Left lung (tissue), 10 donors: ENCODE data around the gene RPL29. TPM values are rescaled to one million over a fixed set of nuclear protein-coding genes. Genes with fewer than 3 reads are reported as not detected.

Source experiments
- ATAC-seq: fragments of 200-7000 bp; cut with Tn5 transposase; one replicate; pipeline ENCODE4 v1.9.1; 2020; ENCODE audit warnings: moderate library complexity
- DNase-seq, 4 donors: peaks; one replicate each; pipeline ENCODE4 v3.0.0-alpha.2; 2013 to 2020
- H3K27ac ChIP-seq, 2 donors: fragments of 200-600 bp; sonication (generic) in 1 of 2; one replicate each; pipeline versions ENCODE4 v1.5.0 to v1.8.0; 2020 to 2021
- H3K27me3 ChIP-seq, 2 donors: fragments of 200-600 bp; sonication (generic) in 1 of 2; one replicate each; pipeline versions ENCODE4 v1.5.0 to v1.8.0; 2020 to 2021
- H3K36me3 ChIP-seq, 2 donors: fragments of 200-600 bp; sonication (generic) in 1 of 2; one replicate each; pipeline versions ENCODE4 v1.5.0 to v1.8.0; 2020 to 2021
- H3K4me1 ChIP-seq, 2 donors: fragments of 200-600 bp; one replicate each; pipeline ENCODE4 v1.8.0; 2021
- H3K4me3 ChIP-seq, 2 donors: fragments of 200-600 bp; sonication (generic) in 1 of 2; one replicate each; pipeline versions ENCODE4 v1.5.0 to v1.8.0; 2020 to 2021; ENCODE audit warnings: mild to moderate bottlenecking in 1 of 2
- H3K9me3 ChIP-seq, 2 donors: fragments of 200-600 bp; sonication (generic) in 1 of 2; one replicate each; pipeline versions ENCODE4 v1.5.0 to v1.8.0; 2020 to 2021
- CTCF ChIP-seq, 2 donors: fragments of 200-600 bp; sonication (generic) in 1 of 2; IDR thresholded peaks; one replicate each; pipeline versions ENCODE4 v1.5.0 to v1.8.0; 2021; ENCODE audit warnings: antibody characterized with exemption in 2 of 2
- intact Hi-C, 2 donors: fragments of 100-400 bp; cut with DNase I; formaldehyde crosslinking; loops; one replicate each; pipeline versions ENCODE4 v1.11.2 to v1.14.2; 2022
- polyA plus RNA-seq, 6 donors: library from polyadenylated mRNA; unstranded; fragments of 120-200 nt; gene quantifications; one replicate each; pipeline ENCODE4 v1.2.1, GENCODE V29; 2013; ENCODE audit not compliant: insufficient read length in 6 of 6
- total RNA-seq, 2 donors: library from RNA; stranded (reverse); fragmentation: NEBNext Ultra II Directional; extraction: Animal tissue kit (Norgen Biotek cat#: 25700); gene quantifications; one replicate each; pipeline ENCODE4 v1.2.1, GENCODE V29; 2021
- donor health status: DM: no; HTN: yes; CAD: no.
- donor health status: DM: no; HTN: no; CAD: no.

Gene RPL29
- total and polyA plus RNA-seq, 8 donors: 854 to 2,169 (median 1,926) TPM

GRCh38 chr3:51945926-51946705 is 49.6 kb downstream of the RPL29 start:
- ATAC-seq (no peak), DNase-seq (peak in 1 of 4 donors; percentile 47)
- no peaks in the 10 kb centered on the region for H3K27me3 ChIP-seq
- H3K27ac ChIP-seq: no peak overlapping the region
- H3K36me3 ChIP-seq: peaks cover 0 to 27% of the 10 kb centered on the region in 2 donors
- no peak for TF ChIP-seq CTCF (IDR thresholded peaks at IDR 0.05)
- H3K9me3 ChIP-seq: no peaks in the 10 kb centered on the region
- H3K4me1 ChIP-seq: peaks cover 11 to 18% of the 10 kb centered on the region in 2 donors
- H3K4me3 ChIP-seq: no peak overlapping the region
- intact Hi-C loops: no loop called here

GRCh38 chr3:51945031-51945840 is 50.5 kb downstream of the RPL29 start:
- DNase-seq: peak in 1 of 4 donors; percentile 45
- Histone ChIP-seq H3K9me3 (no peaks in the 10 kb centered on the region), H3K36me3 (peaks cover 0 to 27% of the 10 kb centered on the region in 2 donors), H3K4me1 (peaks cover 11 to 26% of the 10 kb centered on the region in 2 donors), H3K27me3 (no peaks in the 10 kb centered on the region), H3K4me3 (no peak overlapping the region), H3K27ac (no peak overlapping the region)
- ATAC-seq: no peak
- intact Hi-C loops: no loop called here
- no peak for TF ChIP-seq CTCF (IDR thresholded peaks at IDR 0.05)

GRCh38 chr3:51944451-51945021 is 51.2 kb downstream of the RPL29 start:
- intact Hi-C loops: no loop called here
- H3K27ac ChIP-seq: no peak overlapping the region
- no peaks in the 10 kb centered on the region for H3K9me3 ChIP-seq
- no peak for DNase-seq
- peaks cover 0 to 27% of the 10 kb centered on the region in 2 donors for H3K36me3 ChIP-seq
- no peak for ATAC-seq
- H3K4me1 ChIP-seq: peaks cover 11 to 31% of the 10 kb centered on the region in 2 donors
- no peak overlapping the region for H3K4me3 ChIP-seq
- no peak for TF ChIP-seq CTCF (IDR thresholded peaks at IDR 0.05)
- no peaks in the 10 kb centered on the region for H3K27me3 ChIP-seq

Other genes starting within 250 kb of the RPL29 start
- not detected for gene IQCF6, start 216.7 kb downstream of the RPL29 start, total RNA-seq
- gene IQCF6, start 216.7 kb downstream of the RPL29 start, polyA plus RNA-seq: not detected
- gene IQCF2, start 134.3 kb downstream of the RPL29 start, total RNA-seq: not detected
- gene IQCF2, start 134.3 kb downstream of the RPL29 start, polyA plus RNA-seq: not detected
- gene IQCF5, start 120.3 kb downstream of the RPL29 start, total RNA-seq: not detected
- gene IQCF5, start 120.3 kb downstream of the RPL29 start, polyA plus RNA-seq: not detected
- not detected for gene IQCF1, start 92.5 kb downstream of the RPL29 start, total RNA-seq
- under 1 TPM in 1 of 6 donors, not detected in 5; 0.33 TPM for gene IQCF1, start 92.5 kb downstream of the RPL29 start, polyA plus RNA-seq
- 10 to 100 TPM; 14.5 to 25.7 TPM for gene RRP9, start 54.0 kb downstream of the RPL29 start, total RNA-seq
- 10 to 100 TPM; 16.6 to 23.6 (median 19.1) TPM for gene RRP9, start 54.0 kb downstream of the RPL29 start, polyA plus RNA-seq
- 10 to 100 TPM; 21.0 to 21.4 TPM for gene PARP3, start 53.5 kb downstream of the RPL29 start, total RNA-seq
- 10 to 100 TPM; 16.5 to 24.1 (median 19.0) TPM for gene PARP3, start 53.5 kb downstream of the RPL29 start, polyA plus RNA-seq
- gene GPR62, start 40.5 kb downstream of the RPL29 start, total RNA-seq: not detected
- under 1 TPM; 0.17 to 0.35 (median 0.30) TPM for gene GPR62, start 40.5 kb downstream of the RPL29 start, polyA plus RNA-seq
- 10 to 100 TPM; 29.7 to 43.1 TPM for gene PCBP4, start 28.4 kb downstream of the RPL29 start, total RNA-seq
- gene PCBP4, start 28.4 kb downstream of the RPL29 start, polyA plus RNA-seq: 10 to 100 TPM; 38.8 to 58.0 (median 49.8) TPM
- 10 to 100 TPM; 32.4 to 47.0 TPM for gene ABHD14B, start 21.8 kb downstream of the RPL29 start, total RNA-seq
- 10 to 100 TPM; 40.9 to 51.1 (median 46.8) TPM for gene ABHD14B, start 21.8 kb downstream of the RPL29 start, polyA plus RNA-seq
- 10 to 100 TPM; 14.7 to 20.7 TPM for gene ABHD14A, start 20.8 kb downstream of the RPL29 start, total RNA-seq
- 10 to 100 TPM; 20.9 to 30.2 (median 23.5) TPM for gene ABHD14A, start 20.8 kb downstream of the RPL29 start, polyA plus RNA-seq
- 10 to 100 TPM; 37.0 to 41.2 TPM for gene ACY1, start 12.4 kb downstream of the RPL29 start, total RNA-seq
- 10 to 100 TPM; 29.6 to 42.8 (median 36.2) TPM for gene ACY1, start 12.4 kb downstream of the RPL29 start, polyA plus RNA-seq
- 10 to 100 TPM; 35.9 to 38.3 TPM for gene DUSP7, start 60.7 kb upstream of the RPL29 start, total RNA-seq
- gene DUSP7, start 60.7 kb upstream of the RPL29 start, polyA plus RNA-seq: 10 to 100 TPM; 17.5 to 23.6 (median 19.9) TPM
- 1 to 10 TPM; 5.3 to 7.6 TPM for gene POC1A, start 158.5 kb upstream of the RPL29 start, total RNA-seq
- 10 to 100 TPM in 3 of 6 donors, 1 to 10 TPM in 3; 7.9 to 16.5 (median 9.3) TPM for gene POC1A, start 158.5 kb upstream of the RPL29 start, polyA plus RNA-seq
- 10 to 100 TPM; 66.7 to 70.1 TPM for gene ALAS1, start 202.3 kb upstream of the RPL29 start, total RNA-seq
- 10 to 100 TPM; 31.6 to 45.3 (median 41.6) TPM for gene ALAS1, start 202.3 kb upstream of the RPL29 start, polyA plus RNA-seq
- gene TLR9, start 229.8 kb upstream of the RPL29 start, total RNA-seq: 1 to 10 TPM in 1 of 2 donors, not detected in 1; 1.5 TPM
- gene TLR9, start 229.8 kb upstream of the RPL29 start, polyA plus RNA-seq: under 1 TPM; 0.21 to 0.78 (median 0.39) TPM
- 10 to 100 TPM; 47.7 to 77.5 TPM for gene TWF2, start 243.3 kb upstream of the RPL29 start, total RNA-seq
- 10 to 100 TPM; 28.9 to 37.7 (median 30.9) TPM for gene TWF2, start 243.3 kb upstream of the RPL29 start, polyA plus RNA-seq
- 10 to 100 TPM; 33.1 to 48.3 TPM for gene PPM1M, start 249.9 kb upstream of the RPL29 start, total RNA-seq
- gene PPM1M, start 249.9 kb upstream of the RPL29 start, polyA plus RNA-seq: 10 to 100 TPM; 27.4 to 36.3 (median 30.9) TPM